ENCODE results near the gene DYNLT3. TPM values are rescaled to one million over a fixed set of nuclear protein-coding genes. Genes with fewer than 3 reads are reported as not detected.

DYNLT3 gene
- polyA plus RNA-seq, 1 donor from 2014 or later, result 2.4 TPM

DNA sequence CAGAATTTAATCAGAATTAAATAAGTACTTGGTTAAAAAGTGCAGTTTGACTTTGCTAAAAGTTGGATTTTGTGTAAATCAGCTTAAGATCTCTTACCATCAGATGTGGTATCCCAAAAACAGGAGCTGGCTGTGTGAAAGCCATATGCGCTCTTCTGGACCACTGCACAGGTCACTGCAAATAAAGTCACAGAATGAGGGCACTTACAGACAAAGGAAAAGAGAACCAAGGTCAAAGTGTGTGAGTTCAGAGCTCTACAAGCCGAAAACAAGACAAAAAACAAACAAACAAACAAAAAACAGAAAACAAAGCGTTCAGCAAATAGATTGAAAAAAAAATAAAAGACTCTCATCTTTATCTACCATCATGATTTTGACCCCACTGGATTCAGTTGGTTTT, 6.4 kb downstream of the DYNLT3 start:
- Histone ChIP-seq H3K9ac (ENCODE audit: low read length) (no peak overlapping the region), H3K36me3 (ENCODE audit: insufficient read depth, low read length) (no peaks in the 10 kb centered on the region), H4K20me1 (ENCODE audit: insufficient read depth) (no peaks in the 10 kb centered on the region), H3K27me3 (ENCODE audit: insufficient read depth, low read depth, low read length) (no peaks in the 10 kb centered on the region), H3K9me2 (ENCODE audit: insufficient read depth, low read length) (no peaks in the 10 kb centered on the region), H3K27ac (ENCODE audit: low read length) (no peak overlapping the region), H3F3A (ENCODE audit: insufficient read depth, low read length, poor library complexity, severe bottlenecking) (no peaks in the 10 kb centered on the region), H3K4me3 (ENCODE audit: low read length) (no peak overlapping the region), H3K9me3 (ENCODE audit: low read length) (no peaks in the 10 kb centered on the region), H2AFZ (ENCODE audit: low read depth, low read length) (no peak overlapping the region), H3K4me2 (ENCODE audit: low read length) (no peak overlapping the region), H3K79me2 (replicated peaks; ENCODE audit: insufficient read depth, low read length) (no peaks in the 10 kb centered on the region)
- no peak for TF ChIP-seq EP300 (conservative IDR thresholded peaks at IDR 0.05; ENCODE audit: poor library complexity, severe bottlenecking)
- TF ChIP-seq EZH2 (IDR thresholded peaks at IDR 0.05; ENCODE audit: borderline replicate concordance, insufficient read depth, low read length, poor library complexity, severe bottlenecking), result no peak
- no peak for TF ChIP-seq SMC3 (conservative IDR thresholded peaks at IDR 0.05; ENCODE audit: poor library complexity)
- no peak for TF ChIP-seq TAF1 (IDR thresholded peaks at IDR 0.05; ENCODE audit: low read depth)

DNA sequence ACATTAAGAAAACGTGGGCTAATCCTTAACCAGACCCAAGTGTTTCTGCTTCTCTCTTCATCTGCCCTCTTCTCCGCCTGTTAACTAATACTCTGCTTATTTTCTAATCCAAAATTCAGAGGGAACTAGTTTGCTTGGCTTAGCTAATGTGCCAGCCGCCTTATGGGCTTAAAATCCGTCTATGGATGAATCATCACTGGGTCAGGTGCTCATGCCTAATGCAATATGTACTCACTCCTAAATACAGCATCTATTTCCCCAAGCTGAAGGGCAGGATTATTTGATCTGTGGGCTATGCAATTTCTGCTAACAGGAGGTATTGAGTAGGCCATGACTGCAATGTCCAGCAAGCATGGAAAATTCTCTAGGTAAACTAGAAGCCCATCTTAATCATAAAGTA, 12.4 kb downstream of the DYNLT3 start:
- no peak for TF ChIP-seq SMC3 (conservative IDR thresholded peaks at IDR 0.05; ENCODE audit: poor library complexity)
- no peak for TF ChIP-seq EZH2 (IDR thresholded peaks at IDR 0.05; ENCODE audit: borderline replicate concordance, insufficient read depth, low read length, poor library complexity, severe bottlenecking)
- TF ChIP-seq, protein P1, sequence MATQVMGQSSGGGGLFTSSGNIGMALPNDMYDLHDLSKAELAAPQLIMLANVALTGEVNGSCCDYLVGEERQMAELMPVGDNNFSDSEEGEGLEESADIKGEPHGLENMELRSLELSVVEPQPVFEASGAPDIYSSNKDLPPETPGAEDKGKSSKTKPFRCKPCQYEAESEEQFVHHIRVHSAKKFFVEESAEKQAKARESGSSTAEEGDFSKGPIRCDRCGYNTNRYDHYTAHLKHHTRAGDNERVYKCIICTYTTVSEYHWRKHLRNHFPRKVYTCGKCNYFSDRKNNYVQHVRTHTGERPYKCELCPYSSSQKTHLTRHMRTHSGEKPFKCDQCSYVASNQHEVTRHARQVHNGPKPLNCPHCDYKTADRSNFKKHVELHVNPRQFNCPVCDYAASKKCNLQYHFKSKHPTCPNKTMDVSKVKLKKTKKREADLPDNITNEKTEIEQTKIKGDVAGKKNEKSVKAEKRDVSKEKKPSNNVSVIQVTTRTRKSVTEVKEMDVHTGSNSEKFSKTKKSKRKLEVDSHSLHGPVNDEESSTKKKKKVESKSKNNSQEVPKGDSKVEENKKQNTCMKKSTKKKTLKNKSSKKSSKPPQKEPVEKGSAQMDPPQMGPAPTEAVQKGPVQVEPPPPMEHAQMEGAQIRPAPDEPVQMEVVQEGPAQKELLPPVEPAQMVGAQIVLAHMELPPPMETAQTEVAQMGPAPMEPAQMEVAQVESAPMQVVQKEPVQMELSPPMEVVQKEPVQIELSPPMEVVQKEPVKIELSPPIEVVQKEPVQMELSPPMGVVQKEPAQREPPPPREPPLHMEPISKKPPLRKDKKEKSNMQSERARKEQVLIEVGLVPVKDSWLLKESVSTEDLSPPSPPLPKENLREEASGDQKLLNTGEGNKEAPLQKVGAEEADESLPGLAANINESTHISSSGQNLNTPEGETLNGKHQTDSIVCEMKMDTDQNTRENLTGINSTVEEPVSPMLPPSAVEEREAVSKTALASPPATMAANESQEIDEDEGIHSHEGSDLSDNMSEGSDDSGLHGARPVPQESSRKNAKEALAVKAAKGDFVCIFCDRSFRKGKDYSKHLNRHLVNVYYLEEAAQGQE (IDR thresholded peaks at IDR 0.05; ENCODE audit: borderline replicate concordance), result no peak
- no peak for TF ChIP-seq POLR2AphosphoS5 (IDR thresholded peaks at IDR 0.05)
- TF ChIP-seq TAF1 (IDR thresholded peaks at IDR 0.05; ENCODE audit: low read depth), result no peak
- TF ChIP-seq, protein P2, sequence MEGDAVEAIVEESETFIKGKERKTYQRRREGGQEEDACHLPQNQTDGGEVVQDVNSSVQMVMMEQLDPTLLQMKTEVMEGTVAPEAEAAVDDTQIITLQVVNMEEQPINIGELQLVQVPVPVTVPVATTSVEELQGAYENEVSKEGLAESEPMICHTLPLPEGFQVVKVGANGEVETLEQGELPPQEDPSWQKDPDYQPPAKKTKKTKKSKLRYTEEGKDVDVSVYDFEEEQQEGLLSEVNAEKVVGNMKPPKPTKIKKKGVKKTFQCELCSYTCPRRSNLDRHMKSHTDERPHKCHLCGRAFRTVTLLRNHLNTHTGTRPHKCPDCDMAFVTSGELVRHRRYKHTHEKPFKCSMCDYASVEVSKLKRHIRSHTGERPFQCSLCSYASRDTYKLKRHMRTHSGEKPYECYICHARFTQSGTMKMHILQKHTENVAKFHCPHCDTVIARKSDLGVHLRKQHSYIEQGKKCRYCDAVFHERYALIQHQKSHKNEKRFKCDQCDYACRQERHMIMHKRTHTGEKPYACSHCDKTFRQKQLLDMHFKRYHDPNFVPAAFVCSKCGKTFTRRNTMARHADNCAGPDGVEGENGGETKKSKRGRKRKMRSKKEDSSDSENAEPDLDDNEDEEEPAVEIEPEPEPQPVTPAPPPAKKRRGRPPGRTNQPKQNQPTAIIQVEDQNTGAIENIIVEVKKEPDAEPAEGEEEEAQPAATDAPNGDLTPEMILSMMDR (IDR thresholded peaks at IDR 0.05; ENCODE audit: poor library complexity, severe bottlenecking), result no peak
- TF ChIP-seq MXI1 (conservative IDR thresholded peaks at IDR 0.05; ENCODE audit: poor library complexity, severe bottlenecking), result no peak
- no peak for TF ChIP-seq RAD21 (conservative IDR thresholded peaks at IDR 0.05)
- TF ChIP-seq EP300 (conservative IDR thresholded peaks at IDR 0.05; ENCODE audit: poor library complexity, severe bottlenecking), result no peak
- H3K9me3 ChIP-seq (ENCODE audit: low read length), result no peaks in the 10 kb centered on the region

More for the DNA sequence above, 12.4 kb downstream of the DYNLT3 start:
- Histone ChIP-seq H3K79me2 (replicated peaks; ENCODE audit: insufficient read depth, low read length) (no peaks in the 10 kb centered on the region), H3K27ac (ENCODE audit: low read length) (no peak overlapping the region), H3K9ac (ENCODE audit: low read length) (no peak overlapping the region), H3K9me2 (ENCODE audit: insufficient read depth, low read length) (no peaks in the 10 kb centered on the region), H3K36me3 (ENCODE audit: insufficient read depth, low read length) (no peaks in the 10 kb centered on the region), H3K27me3 (ENCODE audit: insufficient read depth, low read depth, low read length) (no peaks in the 10 kb centered on the region), H3F3A (ENCODE audit: insufficient read depth, low read length, poor library complexity, severe bottlenecking) (no peaks in the 10 kb centered on the region), H2AFZ (ENCODE audit: low read depth, low read length) (no peak overlapping the region), H3K4me2 (ENCODE audit: low read length) (no peak overlapping the region), H4K20me1 (ENCODE audit: insufficient read depth) (no peaks in the 10 kb centered on the region), H3K4me3 (ENCODE audit: low read length) (no peak overlapping the region)

Data from neural cell (in vitro differentiated cells).